GM21447 (cell line): ENCODE data around the gene MINK1.
"Not testable (repeated sequence)": the region's sequence is repeated elsewhere in the genome, so short reads cannot be mapped to it uniquely, and the experiment has no call there.

Source experiments
- ATAC-seq: cut with Tn5 transposase; IDR thresholded peaks from one replicate; pipeline ENCODE4 v1.9.1; 2021; ENCODE audit not compliant: unreplicated experiment

MINK1 gene

GRCh38 chr17:4845118-4845517 lies 12.0 kb downstream of the MINK1 start:
- no peak for ATAC-seq

- ATAC-seq: no peak
Measured at GRCh38 chr17:4846635-4847390, 13.7 kb downstream of the MINK1 start.

GRCh38 chr17:4849011-4849536 lies 15.9 kb downstream of the MINK1 start:
- ATAC-seq: no peak

GRCh38 chr17:4850246-4850645 lies 17.1 kb downstream of the MINK1 start:
- ATAC-seq: no peak

GRCh38 chr17:4851084-4851483 lies 17.9 kb downstream of the MINK1 start:
- no peak for ATAC-seq

- no peak for ATAC-seq
Measured at GRCh38 chr17:4852567-4853207, 19.5 kb downstream of the MINK1 start.

- no peak for ATAC-seq
Measured at GRCh38 chr17:4853208-4853671, 20.1 kb downstream of the MINK1 start.

- ATAC-seq: no peak
Measured at GRCh38 chr17:4854111-4854681, 21.1 kb downstream of the MINK1 start.

- ATAC-seq: no peak
Measured at GRCh38 chr17:4856271-4856936, 23.3 kb downstream of the MINK1 start.

- ATAC-seq: no peak
Measured at GRCh38 chr17:4856937-4857314, 23.8 kb downstream of the MINK1 start.

- ATAC-seq: not testable (repeated sequence)
Measured at GRCh38 chr17:4857347-4857746, 24.2 kb downstream of the MINK1 start.

- no peak for ATAC-seq
Measured at GRCh38 chr17:4858068-4858881, 25.1 kb downstream of the MINK1 start.

GRCh38 chr17:4858882-4859260 lies 25.7 kb downstream of the MINK1 start:
- ATAC-seq: no peak

- no peak for ATAC-seq
Measured at GRCh38 chr17:4859816-4860625, 26.9 kb downstream of the MINK1 start.

- ATAC-seq: no peak
Measured at GRCh38 chr17:4860651-4861050, 27.5 kb downstream of the MINK1 start.

GRCh38 chr17:4861052-4861451 lies 27.9 kb downstream of the MINK1 start:
- ATAC-seq: no peak

GRCh38 chr17:4862720-4863119 lies 29.6 kb downstream of the MINK1 start:
- no peak for ATAC-seq

GRCh38 chr17:4863321-4863720 lies 30.2 kb downstream of the MINK1 start:
- no peak for ATAC-seq

GRCh38 chr17:4867535-4867934 lies 34.4 kb downstream of the MINK1 start:
- not testable (repeated sequence) for ATAC-seq
